OCI-LY1 (cell line): ENCODE measurements around the gene MCM10.

Source experiments
- EZH2 ChIP-seq: fragments of 200-600 bp; sonication (generic), shearing (Covaris generic); IDR thresholded peaks from 2 replicates; pipeline ENCODE4 v1.8.0; 2017; ENCODE audit warnings: borderline replicate concordance, mixed run types, mild to moderate bottlenecking, antibody characterized with exemption, low read length, moderate library complexity, mixed read lengths
- TF ChIP-seq, protein P1 (sequence below): fragments of 200-600 bp; sonication (generic), shearing (Covaris generic); IDR thresholded peaks from 2 replicates; pipeline ENCODE4 v1.5.1; 2017; ENCODE audit warnings: mild to moderate bottlenecking, antibody characterized with exemption, low read length, moderate library complexity, mixed read lengths

DNA sequence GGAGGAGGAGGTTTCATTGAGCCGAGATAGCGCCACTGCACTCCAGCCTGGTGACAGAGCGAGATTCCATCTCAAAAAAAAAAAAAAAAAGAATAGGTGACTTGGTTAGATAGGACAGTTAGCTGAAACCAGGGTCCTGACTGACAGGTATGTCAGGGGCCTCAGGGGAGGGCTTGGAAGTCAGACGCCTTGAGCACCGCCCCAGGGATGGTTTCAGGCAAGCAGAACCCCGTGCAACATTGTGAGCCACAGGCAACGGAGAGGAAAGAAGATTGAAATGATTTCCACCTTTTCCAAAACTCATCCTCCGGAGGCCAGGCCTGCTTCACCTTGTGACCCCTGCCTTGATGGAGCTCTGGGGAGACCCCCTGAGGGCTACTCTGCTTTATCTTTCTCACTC, 64.2 kb downstream of the MCM10 start:
- TF ChIP-seq, protein P1, sequence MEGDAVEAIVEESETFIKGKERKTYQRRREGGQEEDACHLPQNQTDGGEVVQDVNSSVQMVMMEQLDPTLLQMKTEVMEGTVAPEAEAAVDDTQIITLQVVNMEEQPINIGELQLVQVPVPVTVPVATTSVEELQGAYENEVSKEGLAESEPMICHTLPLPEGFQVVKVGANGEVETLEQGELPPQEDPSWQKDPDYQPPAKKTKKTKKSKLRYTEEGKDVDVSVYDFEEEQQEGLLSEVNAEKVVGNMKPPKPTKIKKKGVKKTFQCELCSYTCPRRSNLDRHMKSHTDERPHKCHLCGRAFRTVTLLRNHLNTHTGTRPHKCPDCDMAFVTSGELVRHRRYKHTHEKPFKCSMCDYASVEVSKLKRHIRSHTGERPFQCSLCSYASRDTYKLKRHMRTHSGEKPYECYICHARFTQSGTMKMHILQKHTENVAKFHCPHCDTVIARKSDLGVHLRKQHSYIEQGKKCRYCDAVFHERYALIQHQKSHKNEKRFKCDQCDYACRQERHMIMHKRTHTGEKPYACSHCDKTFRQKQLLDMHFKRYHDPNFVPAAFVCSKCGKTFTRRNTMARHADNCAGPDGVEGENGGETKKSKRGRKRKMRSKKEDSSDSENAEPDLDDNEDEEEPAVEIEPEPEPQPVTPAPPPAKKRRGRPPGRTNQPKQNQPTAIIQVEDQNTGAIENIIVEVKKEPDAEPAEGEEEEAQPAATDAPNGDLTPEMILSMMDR = no peak
- TF ChIP-seq EZH2 = no peak
